HL-60/S4 treated with retinoic acid at 250 ng/mL for 4 days and 3 days (cell line): ENCODE measurements around the gene HNRNPA1.
"Not testable (repeated sequence)": the region's sequence is repeated elsewhere in the genome, so short reads cannot be mapped to it uniquely, and the experiment has no call there.

Experiments used
- in situ Hi-C: fragments of 300-500 bp; cut with MboI; formaldehyde crosslinking; loops from 2 replicates; pipeline ENCODE4 v1.7.0; 2022; ENCODE audit warnings: low sequenced_read_pairs

Gene HNRNPA1

DNA sequence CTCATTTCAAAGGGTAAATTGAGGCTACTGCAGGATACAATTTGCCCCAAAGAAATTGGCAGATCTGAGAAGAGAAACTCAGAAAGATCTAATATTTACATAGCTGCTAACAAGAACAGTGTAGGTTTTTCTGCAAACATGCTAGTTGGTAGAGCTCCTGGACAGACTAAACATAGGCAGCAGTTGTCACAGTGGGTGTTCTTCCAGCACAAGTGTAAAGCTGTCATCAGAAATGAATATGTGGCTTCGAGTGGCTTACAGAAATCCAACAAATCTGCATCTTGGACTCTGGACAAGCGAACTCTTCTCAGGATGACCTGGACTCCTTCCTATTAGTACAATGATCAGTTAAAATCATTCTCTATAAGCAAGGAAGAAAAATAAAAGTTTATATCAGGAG is 6.5 kb upstream of the HNRNPA1 start:
- in situ Hi-C loops, result no loop called here

DNA sequence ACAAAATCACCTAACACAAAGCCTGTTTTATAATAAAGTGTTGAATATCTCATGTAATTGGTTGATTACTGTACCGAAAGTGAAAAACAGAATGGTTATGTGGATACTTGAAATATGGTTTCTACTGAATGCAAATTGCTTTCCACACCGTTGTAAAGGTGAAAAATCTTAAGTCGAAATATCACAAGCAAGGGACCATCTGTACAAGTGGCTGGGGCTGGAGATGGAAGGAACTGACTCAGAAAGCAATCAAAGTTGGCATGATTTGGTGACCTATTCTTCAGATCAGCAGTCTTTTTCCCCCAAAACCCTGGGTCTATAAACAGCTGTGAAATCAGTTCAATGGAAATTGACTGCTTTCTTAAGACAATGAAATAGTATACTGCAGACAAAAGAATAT is 4.2 kb upstream of the HNRNPA1 start:
- in situ Hi-C loops, result no loop called here

GRCh38 chr12:54277823-54278276 is 2.7 kb upstream of the HNRNPA1 start:
- in situ Hi-C loops, result no loop called here

GRCh38 chr12:54279227-54279631 is 1.3 kb upstream of the HNRNPA1 start:
- in situ Hi-C loops, result no loop called here

DNA sequence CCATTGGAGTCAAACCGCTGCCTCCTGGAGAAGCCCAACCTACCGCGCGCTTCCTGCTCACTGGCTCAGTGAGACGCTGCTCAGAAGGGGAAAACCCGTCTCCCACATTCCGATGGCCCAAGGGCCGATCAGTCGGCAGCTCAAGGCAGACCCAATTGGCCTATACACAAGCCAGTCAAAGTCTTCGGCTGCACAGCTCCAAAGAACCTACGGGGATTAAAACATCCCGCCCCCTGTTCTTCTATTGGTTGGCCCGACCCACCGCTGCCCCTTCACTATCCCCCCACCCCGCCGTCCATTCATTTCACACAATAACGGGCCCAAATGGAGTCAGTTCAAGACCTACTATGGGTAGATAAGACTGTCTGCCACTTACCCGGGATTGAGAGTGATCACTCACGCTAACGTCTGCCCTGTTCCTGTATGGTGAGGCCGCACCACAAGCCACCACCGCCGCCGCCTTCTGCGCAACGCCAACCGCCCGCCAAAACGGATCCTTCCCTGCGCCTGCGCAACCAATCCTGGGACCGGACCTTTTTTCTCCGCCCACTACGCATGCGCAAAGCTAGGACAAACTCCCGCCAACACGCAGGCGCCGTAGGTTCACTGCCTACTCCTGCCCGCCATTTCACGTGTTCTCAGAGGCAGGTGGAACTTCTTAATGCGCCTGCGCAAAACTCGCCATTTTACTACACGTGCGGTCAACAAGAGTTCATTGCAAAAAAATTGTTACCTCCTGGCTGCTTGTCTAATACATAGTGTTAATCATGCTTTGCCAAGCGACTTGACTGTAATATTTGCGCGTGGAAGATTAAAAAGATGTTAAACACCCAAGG is 676 bp upstream of the HNRNPA1 start, which contains the start of gene CBX5:
TSS of gene CBX5 (minus strand) at position 491 of the 836 bp plus-strand sequence. CDS start 22,472 bp downstream, outside the sequence.
- in situ Hi-C loops, result no loop called here

GRCh38 chr12:54281261-54281638 is 724 bp downstream of the HNRNPA1 start:
- in situ Hi-C loops, result not testable (repeated sequence)

- in situ Hi-C loops, result not testable (repeated sequence)
Measured at GRCh38 chr12:54281694-54282093, 1.2 kb downstream of the HNRNPA1 start.

DNA sequence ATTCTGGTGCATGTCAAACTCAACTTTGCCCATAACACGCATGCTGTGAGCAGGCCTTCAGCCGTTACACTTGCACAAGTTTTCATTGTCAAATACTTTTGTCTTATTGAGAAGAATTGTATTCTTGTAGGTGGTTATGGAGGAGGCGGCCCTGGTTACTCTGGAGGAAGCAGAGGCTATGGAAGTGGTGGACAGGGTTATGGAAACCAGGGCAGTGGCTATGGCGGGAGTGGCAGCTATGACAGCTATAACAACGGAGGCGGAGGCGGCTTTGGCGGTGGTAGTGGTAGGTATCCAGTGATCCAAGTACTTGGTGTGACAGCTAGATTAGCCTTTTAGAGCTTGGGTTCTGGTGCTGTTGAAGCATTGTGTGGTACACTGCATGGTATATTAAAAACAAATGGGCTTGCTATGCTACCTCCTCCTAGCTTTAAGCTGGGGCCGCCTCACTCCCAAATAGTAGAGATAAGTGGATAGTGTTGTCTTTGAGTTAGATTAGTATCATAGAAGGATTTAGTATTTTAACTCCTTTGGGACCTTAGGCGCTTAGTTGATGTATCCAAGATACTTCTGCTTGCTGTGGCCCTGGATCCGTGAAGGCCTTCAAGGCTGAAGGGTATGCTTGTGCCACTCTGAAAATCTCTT is 2.5 kb downstream of the HNRNPA1 start:
- in situ Hi-C loops, result no loop called here

- in situ Hi-C loops, result not testable (repeated sequence)
Measured at GRCh38 chr12:54284070-54284780, 3.7 kb downstream of the HNRNPA1 start.

DNA sequence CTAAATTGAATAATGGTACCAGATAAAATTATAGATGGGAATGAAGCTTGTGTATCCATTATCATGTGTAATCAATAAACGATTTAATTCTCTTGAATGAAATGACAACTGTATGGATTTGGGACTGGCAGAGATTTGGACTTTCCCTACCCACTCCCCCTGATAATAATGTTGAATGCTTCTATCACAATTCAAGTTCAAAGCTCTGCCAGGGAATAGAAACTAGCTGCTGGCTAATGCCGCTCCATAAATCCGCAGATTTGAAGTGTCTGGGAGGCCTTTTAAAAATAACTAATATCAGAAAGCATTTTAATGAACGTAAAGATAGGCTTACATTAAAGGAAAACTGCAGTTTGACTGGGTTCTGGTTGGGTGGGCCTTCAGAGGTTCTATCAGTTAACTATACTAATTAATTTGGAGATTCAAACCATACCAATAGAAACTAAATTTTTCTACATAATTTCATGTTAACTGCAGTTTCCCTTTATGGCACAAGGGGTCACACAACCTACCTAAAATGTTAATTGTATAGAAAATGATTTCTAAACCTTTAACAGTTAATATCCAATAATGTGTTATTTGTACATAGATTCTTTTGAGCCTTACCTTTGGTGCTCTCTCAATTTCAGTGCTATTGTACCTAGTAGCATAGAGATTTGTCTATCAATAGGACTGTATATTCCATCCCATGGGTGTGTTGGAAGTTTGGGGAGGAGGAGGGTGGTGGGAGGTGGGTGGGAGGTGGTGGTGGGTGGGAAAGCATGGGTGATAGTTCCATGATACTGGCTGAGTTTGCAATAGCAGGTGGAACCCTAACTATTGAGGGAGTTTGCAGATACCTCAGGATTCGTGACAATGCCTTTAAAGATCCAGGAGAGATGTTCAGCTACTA is 4.9 kb downstream of the HNRNPA1 start:
- in situ Hi-C loops, result no loop called here

GRCh38 chr12:54286042-54287030 is 5.8 kb downstream of the HNRNPA1 start:
- in situ Hi-C loops, result no loop called here

GRCh38 chr12:54287261-54288157 is 7.0 kb downstream of the HNRNPA1 start:
- in situ Hi-C loops, result no loop called here

- in situ Hi-C loops, result no loop called here
Measured at GRCh38 chr12:54292083-54292930, 11.8 kb downstream of the HNRNPA1 start.

DNA sequence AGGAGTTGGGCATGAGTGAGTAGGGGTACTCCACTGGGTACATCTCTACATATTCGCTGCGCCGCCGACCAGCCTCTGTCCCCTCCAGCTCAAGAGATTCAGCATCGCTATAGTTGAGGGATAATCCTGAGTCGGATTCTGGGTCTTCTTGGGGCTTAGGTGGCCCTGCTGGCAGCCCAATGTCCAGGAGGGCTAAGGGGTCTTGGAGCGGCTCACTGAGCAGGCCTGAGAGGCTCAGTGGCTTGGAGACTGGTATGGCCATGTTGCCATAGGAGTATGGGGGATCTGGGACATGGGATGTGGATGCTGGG is 12.4 kb downstream of the HNRNPA1 start:
- in situ Hi-C loops, result no loop called here

GRCh38 chr12:54294152-54294952 is 13.8 kb downstream of the HNRNPA1 start:
- in situ Hi-C loops, result no loop called here

DNA sequence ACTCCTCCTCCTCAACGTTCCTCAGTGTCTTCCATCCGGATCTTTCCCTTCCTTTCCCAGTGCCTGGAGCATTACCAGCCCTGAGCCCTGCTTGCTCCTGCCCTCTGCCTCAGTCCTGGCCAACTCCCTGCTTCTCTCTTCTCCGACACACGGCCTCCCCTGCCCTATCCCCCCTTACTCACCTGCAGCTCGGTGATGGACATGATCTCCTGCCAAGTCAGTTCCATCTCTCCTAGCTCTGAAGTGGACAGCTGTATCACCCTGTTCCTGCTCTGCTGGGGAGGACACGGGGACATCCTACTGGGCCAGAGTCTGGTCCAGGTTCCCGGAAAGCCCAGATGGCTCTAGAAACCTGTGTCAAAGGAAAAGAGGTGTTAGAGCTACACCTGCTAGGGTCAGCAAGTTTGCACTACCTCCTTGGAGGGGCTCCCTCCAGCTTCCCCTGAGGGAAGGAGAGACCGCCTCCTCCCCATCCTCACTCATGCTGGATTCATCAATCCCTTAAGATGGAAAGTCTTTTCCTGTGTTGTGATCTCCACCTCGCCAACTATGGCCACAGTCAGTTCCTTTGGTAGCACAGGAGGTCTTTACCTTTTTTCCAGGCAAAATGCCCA is 14.5 kb downstream of the HNRNPA1 start:
- in situ Hi-C loops, result no loop called here
